GM18867 (cell line): ENCODE measurements around the gene TMEM117.
"Not testable (repeated sequence)": the region's sequence is repeated elsewhere in the genome, so short reads cannot be mapped to it uniquely, and the experiment has no call there.

ENCODE experiments used
- ATAC-seq: cut with Tn5 transposase; IDR thresholded peaks from one replicate; pipeline ENCODE4 v1.9.1; 2021; ENCODE audit warnings: mild to moderate bottlenecking, moderate library complexity; ENCODE audit not compliant: unreplicated experiment

TMEM117 gene

GRCh38 chr12:44017216-44017615, 181.3 kb downstream of the TMEM117 start:
- ATAC-seq, result no peak

GRCh38 chr12:44019118-44019517, 183.2 kb downstream of the TMEM117 start:
- ATAC-seq, result no peak

GRCh38 chr12:44020555-44020954, 184.7 kb downstream of the TMEM117 start:
- no peak for ATAC-seq

- peak; percentile 95 for ATAC-seq
These were observed 185.6 kb downstream of the TMEM117 start for GRCh38 chr12:44021471-44021971.

- no peak for ATAC-seq
These were observed 189.6 kb downstream of the TMEM117 start for GRCh38 chr12:44025499-44025898.

GRCh38 chr12:44026046-44026445, 190.2 kb downstream of the TMEM117 start:
- no peak for ATAC-seq

GRCh38 chr12:44026926-44027325, 191.0 kb downstream of the TMEM117 start:
- not testable (repeated sequence) for ATAC-seq

GRCh38 chr12:44029194-44029593, 193.3 kb downstream of the TMEM117 start:
- no peak for ATAC-seq

GRCh38 chr12:44031472-44032185, 195.7 kb downstream of the TMEM117 start:
- ATAC-seq, result no peak

- ATAC-seq, result no peak
These were observed 199.0 kb downstream of the TMEM117 start for GRCh38 chr12:44034906-44035305.

GRCh38 chr12:44036875-44037443, 201.1 kb downstream of the TMEM117 start:
- ATAC-seq, result no peak

- no peak for ATAC-seq
These were observed 202.5 kb downstream of the TMEM117 start for GRCh38 chr12:44038411-44038810.

- not testable (repeated sequence) for ATAC-seq
These were observed 208.6 kb downstream of the TMEM117 start for GRCh38 chr12:44044491-44044890.

GRCh38 chr12:44046732-44047417, 211.0 kb downstream of the TMEM117 start:
- ATAC-seq, result no peak

GRCh38 chr12:44052554-44052953, 216.7 kb downstream of the TMEM117 start:
- ATAC-seq, result no peak

GRCh38 chr12:44053549-44054127, 217.8 kb downstream of the TMEM117 start:
- no peak for ATAC-seq

- ATAC-seq, result no peak
These were observed 218.4 kb downstream of the TMEM117 start for GRCh38 chr12:44054281-44054680.

- no peak for ATAC-seq
These were observed 222.5 kb downstream of the TMEM117 start for GRCh38 chr12:44058366-44058765.

- no peak for ATAC-seq
These were observed 223.6 kb downstream of the TMEM117 start for GRCh38 chr12:44059476-44059875.

- no peak for ATAC-seq
These were observed 227.8 kb downstream of the TMEM117 start for GRCh38 chr12:44063671-44064070.

- ATAC-seq, result no peak
These were observed 241.0 kb downstream of the TMEM117 start for GRCh38 chr12:44076871-44077270.

- no peak for ATAC-seq
These were observed 241.4 kb downstream of the TMEM117 start for GRCh38 chr12:44077294-44077693.
